ENCODE results near the gene SMURF2.

- TF ChIP-seq MAX (IDR thresholded peaks at IDR 0.05) = no peak
- no peak for TF ChIP-seq TEAD4 (IDR thresholded peaks at IDR 0.05)
- no peak for TF ChIP-seq CREB1 (IDR thresholded peaks at IDR 0.05; ENCODE audit: low read depth)
- TF ChIP-seq USF1 (IDR thresholded peaks at IDR 0.05) = no peak
- no peak for TF ChIP-seq TAF1 (IDR thresholded peaks at IDR 0.05; ENCODE audit: low read depth)
- no peak for TF ChIP-seq RAD21 (IDR thresholded peaks at IDR 0.05; ENCODE audit: low read depth)
- TF ChIP-seq TCF12 (IDR thresholded peaks at IDR 0.05; ENCODE audit: low read depth) = no peak
These were observed 31.5 kb downstream of the SMURF2 start for GRCh38 chr17:64630309-64631223.
